PC-9 (cell line): Measurements from ENCODE around the gene SOCS2. TPM values are rescaled to one million over a fixed set of nuclear protein-coding genes. Genes with fewer than 3 reads are reported as not detected.

ENCODE experiments used
- BruUV-seq: library from RNA; stranded (reverse); fragments of 400-500 nt; replicated peaks from 2 replicates; lab custom pipeline; 2021; lab: Mats Ljungman, UMichigan
- CTCF ChIA-PET: fragments of 300-600 bp; sonication (Branson Sonifier 250); formaldehyde crosslinking; loops from one replicate; lab custom pipeline; 2022; ENCODE audit warnings: antibody characterized with exemption; lab: Charles Lee
- POLR2A ChIA-PET: fragments of 300-600 bp; sonication (Branson Sonifier 250); formaldehyde crosslinking; loops from one replicate; lab custom pipeline; 2022; ENCODE audit warnings: antibody characterized with exemption; ENCODE audit not compliant: unreplicated experiment; lab: Charles Lee
- DNase-seq, 2 experiments: peaks; one replicate each; pipeline versions ENCODE4 v3.0.0 to v3.0.0-alpha.2; 2015 to 2022; ENCODE audit warnings: mixed read lengths in 1 of 2
- H2AFZ ChIP-seq: fragments of 200-600 bp; sonication (generic); 2 replicates; pipeline ENCODE4 v1.8.1; 2017; ENCODE audit warnings: antibody characterized with exemption
- H3F3A ChIP-seq: fragments of 200-600 bp; sonication (generic); 2 replicates; pipeline ENCODE4 v1.8.1; 2017; ENCODE audit warnings: antibody characterized with exemption, mild to moderate bottlenecking, low read depth; ENCODE audit not compliant: insufficient read depth
- H3K27ac ChIP-seq: fragments of 200-600 bp; sonication (generic); 2 replicates; pipeline ENCODE4 v1.6.1; 2016; ENCODE audit warnings: mixed run types
- H3K27me3 ChIP-seq: fragments of 200-600 bp; sonication (generic); 2 replicates; pipeline ENCODE4 v1.6.1; 2016; ENCODE audit warnings: low read depth, mixed run types; ENCODE audit not compliant: insufficient read depth
- H3K36me3 ChIP-seq: fragments of 200-600 bp; sonication (generic); 2 replicates; pipeline ENCODE4 v1.6.1; 2016; ENCODE audit warnings: low read depth, mixed run types
- H3K4me1 ChIP-seq: fragments of 200-600 bp; sonication (generic); replicated peaks from 2 replicates; pipeline ENCODE4 v1.6.1; 2016; ENCODE audit warnings: mixed run types; ENCODE audit not compliant: insufficient read depth
- H3K4me2 ChIP-seq: fragments of 200-600 bp; sonication (generic); 2 replicates; pipeline ENCODE4 v1.6.1; 2017; ENCODE audit warnings: mixed run types
- H3K4me3 ChIP-seq: fragments of 200-600 bp; sonication (generic); 2 replicates; pipeline ENCODE4 v1.6.1; 2016; ENCODE audit warnings: mixed run types
- H3K79me2 ChIP-seq: fragments of 200-600 bp; sonication (generic); 2 replicates; pipeline ENCODE4 v1.6.1; 2017; ENCODE audit warnings: low read depth, mixed run types
- H3K9me2 ChIP-seq: fragments of 200-600 bp; sonication (generic); 2 replicates; pipeline ENCODE4 v1.8.1; 2017; ENCODE audit warnings: mild to moderate bottlenecking; ENCODE audit not compliant: insufficient read depth
- H3K9me3 ChIP-seq: fragments of 200-600 bp; sonication (generic); 2 replicates; pipeline ENCODE4 v1.8.1; 2016; ENCODE audit warnings: low read depth; ENCODE audit not compliant: insufficient read depth
- H4K20me1 ChIP-seq: fragments of 200-600 bp; sonication (generic); 2 replicates; pipeline ENCODE4 v1.8.1; 2017; ENCODE audit not compliant: insufficient read depth
- CTCF ChIP-seq: fragments of 200-600 bp; sonication (generic); conservative IDR thresholded peaks from 2 replicates; pipeline ENCODE4 v1.6.1; 2017; ENCODE audit warnings: mixed run types, antibody characterized with exemption, mild to moderate bottlenecking, moderate library complexity
- EZH2 ChIP-seq: fragments of 200-600 bp; sonication (generic); IDR thresholded peaks from 2 replicates; pipeline ENCODE4 v1.8.0; 2017; ENCODE audit warnings: antibody characterized with exemption, low read depth
- intact Hi-C: fragments of 100-400 bp; cut with micrococcal nuclease; formaldehyde crosslinking; loops from one replicate; pipeline ENCODE4 v1.10.0; 2022; ENCODE audit not compliant: unreplicated experiment
- total RNA-seq: library from RNA; stranded (reverse); gene quantifications from 2 replicates; pipeline ENCODE4 v1.2.3, GENCODE V29; 2021

SOCS2 gene
- total RNA-seq, 1 experiment from 2014 or later, result 9.2 TPM

GRCh38 chr12:93526786-93527428 lies 45.6 kb upstream of the SOCS2 start:
- H3K27me3 ChIP-seq, result no peaks in the 10 kb centered on the region
- H3F3A ChIP-seq, result no peaks in the 10 kb centered on the region
- no peaks in the 10 kb centered on the region for H3K36me3 ChIP-seq
- peak overlapping the region; percentile 33; the same call in 1 of the 2 replicates for H3K4me2 ChIP-seq
- no peak for TF ChIP-seq CTCF
- no peak for TF ChIP-seq EZH2
- no peak overlapping the region for H3K4me3 ChIP-seq
- DNase-seq, result peak; percentile 14 to 74
- no peaks in the 10 kb centered on the region for H4K20me1 ChIP-seq
- H3K79me2 ChIP-seq, result no peaks in the 10 kb centered on the region
- H3K4me1 ChIP-seq, result peaks cover 13% of the 10 kb centered on the region
- H3K27ac ChIP-seq, result no peak overlapping the region
- no TSS peak for BruUV-seq
- ChIA-PET POLR2A (interaction anchor here (0.6 to 0.8 kb wide), 4 partner anchors 9 to 231 kb away, joined by 3 to 7 read pairs (median 6); no protein-coding TSS in a partner anchor), CTCF (interaction anchor here (0.6 to 0.7 kb wide), 3 partner anchors 43 to 574 kb away, joined by 3 to 4 read pairs (median 3); no protein-coding TSS in a partner anchor)
- no peak overlapping the region for H2AFZ ChIP-seq
- H3K9me3 ChIP-seq, result no peaks in the 10 kb centered on the region
- intact Hi-C loops, result no loop called here
- H3K9me2 ChIP-seq, result no peaks in the 10 kb centered on the region

- H2AFZ ChIP-seq, result no peak overlapping the region
- H3K27me3 ChIP-seq, result no peaks in the 10 kb centered on the region
- H3K36me3 ChIP-seq, result no peaks in the 10 kb centered on the region
- no peak for TF ChIP-seq CTCF
- TF ChIP-seq EZH2, result no peak
- H4K20me1 ChIP-seq, result no peaks in the 10 kb centered on the region
- H3K9me3 ChIP-seq, result no peaks in the 10 kb centered on the region
- H3F3A ChIP-seq, result no peaks in the 10 kb centered on the region
- no peaks in the 10 kb centered on the region for H3K9me2 ChIP-seq
- DNase-seq, result no peak
- CTCF ChIA-PET, result no interaction called here
- POLR2A ChIA-PET, result no interaction called here
- H3K4me3 ChIP-seq, result no peak overlapping the region
- H3K79me2 ChIP-seq, result no peaks in the 10 kb centered on the region
- H3K4me2 ChIP-seq, result no peak overlapping the region
- no peak overlapping the region for H3K27ac ChIP-seq
- peaks cover 13% of the 10 kb centered on the region for H3K4me1 ChIP-seq
- no TSS peak for BruUV-seq
- intact Hi-C loops, result no loop called here
Measured at GRCh38 chr12:93530358-93530757, 42.1 kb upstream of the SOCS2 start.

DNA sequence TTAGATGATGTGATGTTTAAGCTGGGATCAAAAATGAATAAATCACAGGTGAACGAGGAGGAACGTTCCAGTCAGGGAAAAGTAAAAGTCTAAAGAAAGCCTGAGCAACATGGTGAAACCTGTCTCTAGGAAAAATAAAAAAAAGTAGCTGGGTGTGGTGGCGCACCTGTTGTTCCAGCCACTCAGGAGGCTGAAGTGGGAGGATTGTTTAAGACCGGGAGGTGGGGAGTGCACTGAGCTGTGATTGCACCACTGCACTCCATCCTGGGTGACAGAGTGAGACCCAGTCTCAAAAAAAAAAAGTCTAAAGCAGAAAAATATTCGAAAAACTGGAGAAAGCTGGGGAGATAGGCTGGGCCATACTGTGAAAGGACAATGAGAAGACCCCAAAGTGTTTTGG lies 39.2 kb upstream of the SOCS2 start:
- ChIA-PET POLR2A (no interaction called here), CTCF (no interaction called here)
- Histone ChIP-seq H3F3A (no peaks in the 10 kb centered on the region), H3K9me3 (no peaks in the 10 kb centered on the region), H3K79me2 (no peaks in the 10 kb centered on the region), H3K4me1 (no peaks in the 10 kb centered on the region), H3K9me2 (no peaks in the 10 kb centered on the region; the same call in 1 of the 2 replicates), H3K36me3 (no peaks in the 10 kb centered on the region), H3K27me3 (no peaks in the 10 kb centered on the region), H3K4me3 (no peak overlapping the region), H4K20me1 (no peaks in the 10 kb centered on the region), H3K4me2 (no peak overlapping the region), H3K27ac (no peak overlapping the region), H2AFZ (no peak overlapping the region)
- BruUV-seq, result no TSS peak
- intact Hi-C loops, result no loop called here
- TF ChIP-seq EZH2 (no peak), CTCF (no peak)
- no peak for DNase-seq
